Neural progenitor cell (in vitro differentiated cells): ENCODE measurements around the gene IL3RA. TPM values are rescaled to one million over a fixed set of nuclear protein-coding genes. Genes with fewer than 3 reads are reported as not detected.

Source experiments
- DNase-seq: peaks from one replicate; pipeline ENCODE4 v3.0.0-alpha.2; 2016; ENCODE audit warnings: low spot score
- H2AFZ ChIP-seq: fragments of 200-600 bp; sonication (generic); replicated peaks from 2 replicates; pipeline ENCODE4 v1.6.1; 2016; ENCODE audit warnings: antibody characterized with exemption
- H3F3A ChIP-seq: fragments of 200-600 bp; sonication (generic); 2 replicates; pipeline ENCODE4 v1.6.1; 2016; ENCODE audit warnings: antibody characterized with exemption, low read depth
- H3K27ac ChIP-seq: fragments of 200-600 bp; sonication (generic); 2 replicates; pipeline ENCODE4 v1.5.1; 2016; ENCODE audit warnings: mild to moderate bottlenecking
- H3K27me3 ChIP-seq: fragments of 200-600 bp; sonication (generic); 2 replicates; pipeline ENCODE4 v1.6.1; 2016; ENCODE audit warnings: mild to moderate bottlenecking, moderate library complexity
- H3K36me3 ChIP-seq: fragments of 200-600 bp; sonication (generic); 2 replicates; pipeline ENCODE4 v1.5.1; 2016
- H3K4me1 ChIP-seq: fragments of 200-600 bp; sonication (generic); 2 replicates; pipeline ENCODE4 v1.6.1; 2016; ENCODE audit warnings: mixed run types
- H3K4me2 ChIP-seq: fragments of 200-600 bp; sonication (generic); 2 replicates; pipeline ENCODE4 v1.6.1; 2016
- H3K4me3 ChIP-seq: fragments of 200-600 bp; sonication (generic); 2 replicates; pipeline ENCODE4 v1.5.1; 2016
- H3K79me2 ChIP-seq: fragments of 200-600 bp; sonication (generic); 2 replicates; pipeline ENCODE4 v1.6.1; 2016; ENCODE audit warnings: low read depth
- H3K9ac ChIP-seq: fragments of 200-600 bp; sonication (generic); 2 replicates; pipeline ENCODE4 v1.6.1; 2016
- H3K9me3 ChIP-seq: fragments of 200-600 bp; sonication (generic); 2 replicates; pipeline ENCODE4 v1.5.1; 2016; ENCODE audit warnings: low read depth
- H4K20me1 ChIP-seq: fragments of 200-600 bp; sonication (generic); 2 replicates; pipeline ENCODE4 v1.6.1; 2016; ENCODE audit warnings: low read depth
- H3K27ac Mint-ChIP-seq: 3 replicates; pipeline ENCODE4 v1.8.0; 2021; ENCODE audit warnings: mixed read lengths
- H3K27me3 Mint-ChIP-seq: 2 replicates; pipeline ENCODE4 v1.8.0; 2022; ENCODE audit warnings: low read depth, mild to moderate bottlenecking, inconsistent platforms, moderate library complexity, mixed read lengths; ENCODE audit not compliant: insufficient read depth
- H3K36me3 Mint-ChIP-seq: 3 replicates; pipeline ENCODE4 v1.8.0; 2021; ENCODE audit warnings: mixed read lengths
- H3K4me1 Mint-ChIP-seq: 3 replicates; pipeline ENCODE4 v1.8.0; 2021; ENCODE audit warnings: mixed read lengths
- H3K4me3 Mint-ChIP-seq: 3 replicates; pipeline ENCODE4 v1.8.0; 2021; ENCODE audit warnings: mild to moderate bottlenecking, moderate library complexity, mixed read lengths
- H3K9me3 Mint-ChIP-seq: 3 replicates; pipeline ENCODE4 v1.8.0; 2020; ENCODE audit warnings: mixed read lengths
- CTCF ChIP-seq: fragments of 200-600 bp; sonication (generic); IDR thresholded peaks from 2 replicates; pipeline ENCODE4 v1.5.1; 2017; ENCODE audit warnings: antibody characterized with exemption, mild to moderate bottlenecking
- EZH2 ChIP-seq: fragments of 200-600 bp; sonication (generic); IDR thresholded peaks from 2 replicates; pipeline ENCODE4 v1.6.1; 2017; ENCODE audit warnings: antibody characterized with exemption, mild to moderate bottlenecking, moderate library complexity
- EZH2phosphoT487 ChIP-seq: fragments of 200-600 bp; sonication (generic); IDR thresholded peaks from 2 replicates; pipeline ENCODE4 v1.6.1; 2017; ENCODE audit warnings: antibody characterized with exemption
- total RNA-seq: library from RNA; depleted of rRNA; stranded (reverse); fragments of >200 nt; gene quantifications from 2 replicates; pipeline ENCODE4 v1.2.3, GENCODE V29; 2015; ENCODE audit warnings: low replicate concordance

The IL3RA gene
- total RNA-seq, 1 donor from 2014 or later, result not detected

- H3K27me3 Mint-ChIP-seq, result peaks cover 6% of the 10 kb centered on the region
- Histone ChIP-seq H3K9ac (no peak overlapping the region), H3F3A (peaks cover 21% of the 10 kb centered on the region), H3K27me3 (no peaks in the 10 kb centered on the region), H2AFZ (no peak overlapping the region), H3K4me3 (no peak overlapping the region), H3K79me2 (no peaks in the 10 kb centered on the region), H3K4me2 (no peak overlapping the region), H3K27ac (no peak overlapping the region), H3K36me3 (peaks cover 2% of the 10 kb centered on the region), H3K4me1 (peaks cover 5% of the 10 kb centered on the region), H3K9me3 (no peaks in the 10 kb centered on the region), H4K20me1 (no peaks in the 10 kb centered on the region)
- H3K4me1 Mint-ChIP-seq, result no peaks in the 10 kb centered on the region
- no peak overlapping the region for H3K27ac Mint-ChIP-seq
- H3K4me3 Mint-ChIP-seq, result no peak overlapping the region
- no peak for TF ChIP-seq CTCF
- TF ChIP-seq EZH2, result no peak
- TF ChIP-seq EZH2phosphoT487, result no peak
- DNase-seq, result no peak
- no peaks in the 10 kb centered on the region for H3K9me3 Mint-ChIP-seq
- H3K36me3 Mint-ChIP-seq, result peaks cover 13% of the 10 kb centered on the region
Observed at GRCh38 chrX:1416327-1416784, 79.8 kb downstream of the IL3RA start.

GRCh38 chrX:1416965-1417760, 80.6 kb downstream of the IL3RA start:
- no peak overlapping the region for H2AFZ ChIP-seq
- TF ChIP-seq EZH2 (no peak), CTCF (no peak), EZH2phosphoT487 (no peak)
- peaks cover 7% of the 10 kb centered on the region for H3K9me3 Mint-ChIP-seq
- H3K27ac ChIP-seq, result no peak overlapping the region
- H3K79me2 ChIP-seq, result no peaks in the 10 kb centered on the region
- H3K27me3 Mint-ChIP-seq, result peaks cover 6% of the 10 kb centered on the region
- no peaks in the 10 kb centered on the region for H3K4me1 Mint-ChIP-seq
- H3K4me3 ChIP-seq, result no peak overlapping the region
- no peak for DNase-seq
- H3K27me3 ChIP-seq, result no peaks in the 10 kb centered on the region
- H3K4me2 ChIP-seq, result no peak overlapping the region
- peaks cover 21% of the 10 kb centered on the region for H3K36me3 Mint-ChIP-seq
- H3K9me3 ChIP-seq, result no peaks in the 10 kb centered on the region
- no peak overlapping the region for H3K9ac ChIP-seq
- H4K20me1 ChIP-seq, result no peaks in the 10 kb centered on the region
- no peak overlapping the region for H3K4me3 Mint-ChIP-seq
- peaks cover 7% of the 10 kb centered on the region for H3K36me3 ChIP-seq
- H3K27ac Mint-ChIP-seq, result no peak overlapping the region
- peaks cover 21% of the 10 kb centered on the region for H3F3A ChIP-seq
- H3K4me1 ChIP-seq, result peaks cover 5% of the 10 kb centered on the region

GRCh38 chrX:1417921-1418771, 81.6 kb downstream of the IL3RA start:
- Histone ChIP-seq H3K4me1 (peaks cover 5% of the 10 kb centered on the region), H3K27ac (no peak overlapping the region), H3K79me2 (no peaks in the 10 kb centered on the region), H3K27me3 (no peaks in the 10 kb centered on the region), H3F3A (peaks cover 21% of the 10 kb centered on the region), H3K36me3 (peaks cover 13% of the 10 kb centered on the region), H3K9me3 (no peaks in the 10 kb centered on the region), H4K20me1 (no peaks in the 10 kb centered on the region), H3K4me3 (no peak overlapping the region), H3K9ac (no peak overlapping the region), H3K4me2 (no peak overlapping the region), H2AFZ (no peak overlapping the region)
- peaks cover 29% of the 10 kb centered on the region for H3K36me3 Mint-ChIP-seq
- H3K4me1 Mint-ChIP-seq, result no peaks in the 10 kb centered on the region
- TF ChIP-seq CTCF (no peak), EZH2 (no peak), EZH2phosphoT487 (no peak)
- H3K4me3 Mint-ChIP-seq, result no peak overlapping the region
- peaks cover 14% of the 10 kb centered on the region for H3K9me3 Mint-ChIP-seq
- DNase-seq, result no peak
- H3K27me3 Mint-ChIP-seq, result peaks cover 6% of the 10 kb centered on the region
- no peak overlapping the region for H3K27ac Mint-ChIP-seq
